Measurements from ENCODE around the gene CACNA2D1. TPM values are rescaled to one million over a fixed set of nuclear protein-coding genes. Genes with fewer than 3 reads are reported as not detected.

Gene CACNA2D1
- total RNA-seq, 1 experiment from 2014 or later: not detected

DNA sequence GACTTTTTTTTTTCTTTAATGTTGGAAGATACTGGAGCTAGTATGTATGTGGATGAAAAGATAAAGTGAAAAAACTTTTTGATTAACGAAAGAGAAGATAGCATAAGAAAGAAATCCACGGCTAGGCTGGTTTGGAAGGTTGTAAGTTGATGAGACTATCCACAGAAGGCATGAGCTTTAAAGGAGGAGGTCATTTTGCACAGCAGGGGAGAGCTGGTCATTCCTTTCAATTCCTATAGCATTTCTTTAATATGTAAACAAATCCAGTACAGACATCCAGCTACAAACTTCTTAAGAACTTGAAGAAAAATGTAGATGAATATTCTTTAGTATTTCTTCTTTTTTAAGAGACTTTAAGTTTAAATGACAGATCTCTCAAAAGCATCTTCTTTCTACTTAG is 281.3 kb downstream of the CACNA2D1 start:
- H3K4me3 ChIP-seq (ENCODE audit: low read length): no peak overlapping the region
- H4K20me1 ChIP-seq (ENCODE audit: insufficient read depth, low read depth, low read length): no peaks in the 10 kb centered on the region
- peaks cover 28% of the 10 kb centered on the region for H3K9me3 ChIP-seq (ENCODE audit: low read length)
- H3K4me2 ChIP-seq (ENCODE audit: low read depth, low read length, poor library complexity, severe bottlenecking): no peak overlapping the region
- H2AFZ ChIP-seq (ENCODE audit: low read length): no peak overlapping the region
- H3K27ac ChIP-seq (ENCODE audit: low read length): no peak overlapping the region
- DNase-seq: no peak
- no peaks in the 10 kb centered on the region for H3K27me3 ChIP-seq (ENCODE audit: low read length)
- H3K9ac ChIP-seq (ENCODE audit: low read length): no peak overlapping the region
- H3K79me2 ChIP-seq (ENCODE audit: low read length): no peaks in the 10 kb centered on the region
- no peaks in the 10 kb centered on the region for H3K36me3 ChIP-seq (ENCODE audit: insufficient read depth, low read length)
- no peaks in the 10 kb centered on the region for H3K4me1 ChIP-seq (ENCODE audit: low read length)
- no peaks in the 10 kb centered on the region for H3K9me2 ChIP-seq (replicated peaks; ENCODE audit: insufficient read depth, low read length)

DNA sequence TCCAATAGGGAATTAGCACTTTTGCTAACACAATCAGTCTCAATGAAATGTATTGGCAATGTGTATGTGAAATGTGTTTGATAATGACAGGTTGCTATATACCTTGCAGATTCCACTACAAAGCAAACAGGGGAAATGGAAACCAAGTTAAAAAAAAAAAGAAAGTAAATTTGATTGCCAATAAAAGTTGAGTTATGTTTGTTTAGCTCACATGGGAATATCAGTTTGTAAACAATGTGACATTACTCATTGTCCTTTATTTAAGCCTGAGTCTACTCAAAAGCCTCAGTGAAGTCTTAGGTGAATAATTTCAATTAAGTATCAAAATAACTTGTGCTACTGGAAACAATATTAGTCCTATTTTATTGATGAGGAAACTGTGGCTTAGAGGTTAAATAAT is 285.2 kb downstream of the CACNA2D1 start:
- no peak overlapping the region for H2AFZ ChIP-seq (ENCODE audit: low read length)
- no peaks in the 10 kb centered on the region for H3K4me1 ChIP-seq (ENCODE audit: low read length)
- H3K79me2 ChIP-seq (ENCODE audit: low read length): no peaks in the 10 kb centered on the region
- H3K4me3 ChIP-seq (ENCODE audit: low read length): no peak overlapping the region
- H3K27ac ChIP-seq (ENCODE audit: low read length): no peak overlapping the region
- no peak overlapping the region for H3K9ac ChIP-seq (ENCODE audit: low read length)
- no peak overlapping the region for H3K4me2 ChIP-seq (ENCODE audit: low read depth, low read length, poor library complexity, severe bottlenecking)
- H3K36me3 ChIP-seq (ENCODE audit: insufficient read depth, low read length): no peaks in the 10 kb centered on the region
- H4K20me1 ChIP-seq (ENCODE audit: insufficient read depth, low read depth, low read length): no peaks in the 10 kb centered on the region
- no peaks in the 10 kb centered on the region for H3K27me3 ChIP-seq (ENCODE audit: low read length)
- no peak for DNase-seq
- peaks cover 29% of the 10 kb centered on the region for H3K9me3 ChIP-seq (ENCODE audit: low read length)
- H3K9me2 ChIP-seq (replicated peaks; ENCODE audit: insufficient read depth, low read length): no peaks in the 10 kb centered on the region

DNA sequence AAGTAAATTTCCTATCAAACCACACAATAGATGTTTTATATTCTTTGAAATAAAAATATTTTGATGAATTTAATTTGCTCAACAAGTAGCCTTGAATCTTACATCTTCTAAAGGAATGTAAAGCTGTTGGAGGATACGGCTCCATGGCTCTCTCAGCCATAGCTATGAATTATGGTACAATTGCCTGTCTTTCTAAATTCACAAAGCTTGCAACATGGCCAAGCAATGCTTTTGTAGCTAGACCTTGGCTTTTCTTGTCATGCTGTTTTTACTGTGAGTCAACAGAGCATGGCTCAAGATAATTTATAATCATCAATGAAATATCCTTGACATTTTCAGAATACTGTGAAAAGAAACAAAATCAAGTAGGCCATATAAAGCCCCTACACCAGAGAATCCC is 286.7 kb downstream of the CACNA2D1 start:
- DNase-seq: no peak
- Histone ChIP-seq H3K4me3 (ENCODE audit: low read length) (no peak overlapping the region), H4K20me1 (ENCODE audit: insufficient read depth, low read depth, low read length) (no peaks in the 10 kb centered on the region), H3K9ac (ENCODE audit: low read length) (no peak overlapping the region), H3K9me2 (replicated peaks; ENCODE audit: insufficient read depth, low read length) (no peaks in the 10 kb centered on the region), H3K4me2 (ENCODE audit: low read depth, low read length, poor library complexity, severe bottlenecking) (no peak overlapping the region), H3K36me3 (ENCODE audit: insufficient read depth, low read length) (no peaks in the 10 kb centered on the region), H3K27me3 (ENCODE audit: low read length) (no peaks in the 10 kb centered on the region), H3K9me3 (ENCODE audit: low read length) (peaks cover 32% of the 10 kb centered on the region), H2AFZ (ENCODE audit: low read length) (no peak overlapping the region), H3K4me1 (ENCODE audit: low read length) (no peaks in the 10 kb centered on the region), H3K79me2 (ENCODE audit: low read length) (no peaks in the 10 kb centered on the region), H3K27ac (ENCODE audit: low read length) (no peak overlapping the region)

DNA sequence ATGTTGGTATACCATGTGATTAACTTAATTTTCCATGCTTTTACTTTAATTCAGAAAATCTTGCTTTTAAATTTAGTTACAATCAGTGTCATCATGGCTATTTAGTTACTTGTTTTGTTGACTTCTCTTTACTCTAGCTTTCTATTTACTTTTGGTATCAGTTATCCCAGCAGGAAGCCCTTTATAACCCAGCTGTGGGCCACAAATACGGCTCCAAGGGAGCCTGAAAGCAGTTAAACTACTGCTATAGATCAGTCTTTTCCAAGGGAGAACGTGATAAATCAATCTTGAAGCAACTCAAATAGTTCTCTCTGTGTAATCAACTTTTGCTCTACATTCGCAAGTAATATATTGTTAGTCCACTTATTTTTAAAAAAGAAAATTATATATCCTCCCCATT is 287.4 kb downstream of the CACNA2D1 start:
- Histone ChIP-seq H3K79me2 (ENCODE audit: low read length) (no peaks in the 10 kb centered on the region), H3K36me3 (ENCODE audit: insufficient read depth, low read length) (no peaks in the 10 kb centered on the region), H3K9me2 (replicated peaks; ENCODE audit: insufficient read depth, low read length) (no peaks in the 10 kb centered on the region), H3K9ac (ENCODE audit: low read length) (no peak overlapping the region), H3K4me2 (ENCODE audit: low read depth, low read length, poor library complexity, severe bottlenecking) (no peak overlapping the region), H4K20me1 (ENCODE audit: insufficient read depth, low read depth, low read length) (no peaks in the 10 kb centered on the region), H3K27ac (ENCODE audit: low read length) (no peak overlapping the region), H2AFZ (ENCODE audit: low read length) (no peak overlapping the region), H3K4me3 (ENCODE audit: low read length) (no peak overlapping the region), H3K4me1 (ENCODE audit: low read length) (no peaks in the 10 kb centered on the region), H3K9me3 (ENCODE audit: low read length) (peaks cover 31% of the 10 kb centered on the region), H3K27me3 (ENCODE audit: low read length) (no peaks in the 10 kb centered on the region)
- no peak for DNase-seq

DNA sequence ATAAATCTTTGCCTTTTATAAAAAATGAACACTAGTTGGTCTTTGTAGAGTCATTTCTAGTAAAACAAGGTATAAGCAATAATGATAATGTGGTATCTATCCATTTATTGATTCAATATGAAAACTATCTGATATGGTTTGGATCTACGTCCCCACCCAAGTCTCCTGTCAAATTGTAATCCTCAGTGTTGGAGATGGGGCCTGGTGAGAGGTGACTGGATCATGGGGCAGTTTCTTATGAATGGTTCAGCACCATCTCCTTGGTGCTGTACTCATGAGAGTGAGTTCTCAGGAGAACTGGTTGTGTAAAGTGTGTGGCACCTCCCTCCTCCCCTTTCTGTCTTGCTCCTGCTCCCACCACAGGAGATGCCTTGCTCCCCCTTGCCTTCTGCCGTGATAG is 288.8 kb downstream of the CACNA2D1 start:
- no peak for DNase-seq
- Histone ChIP-seq H3K27me3 (ENCODE audit: low read length) (no peaks in the 10 kb centered on the region), H3K79me2 (ENCODE audit: low read length) (no peaks in the 10 kb centered on the region), H3K4me2 (ENCODE audit: low read depth, low read length, poor library complexity, severe bottlenecking) (no peak overlapping the region), H4K20me1 (ENCODE audit: insufficient read depth, low read depth, low read length) (no peaks in the 10 kb centered on the region), H3K36me3 (ENCODE audit: insufficient read depth, low read length) (no peaks in the 10 kb centered on the region), H3K9me3 (ENCODE audit: low read length) (peaks cover 34% of the 10 kb centered on the region), H3K4me1 (ENCODE audit: low read length) (no peaks in the 10 kb centered on the region), H2AFZ (ENCODE audit: low read length) (no peak overlapping the region), H3K27ac (ENCODE audit: low read length) (no peak overlapping the region), H3K4me3 (ENCODE audit: low read length) (no peak overlapping the region), H3K9me2 (replicated peaks; ENCODE audit: insufficient read depth, low read length) (no peaks in the 10 kb centered on the region), H3K9ac (ENCODE audit: low read length) (no peak overlapping the region)

DNA sequence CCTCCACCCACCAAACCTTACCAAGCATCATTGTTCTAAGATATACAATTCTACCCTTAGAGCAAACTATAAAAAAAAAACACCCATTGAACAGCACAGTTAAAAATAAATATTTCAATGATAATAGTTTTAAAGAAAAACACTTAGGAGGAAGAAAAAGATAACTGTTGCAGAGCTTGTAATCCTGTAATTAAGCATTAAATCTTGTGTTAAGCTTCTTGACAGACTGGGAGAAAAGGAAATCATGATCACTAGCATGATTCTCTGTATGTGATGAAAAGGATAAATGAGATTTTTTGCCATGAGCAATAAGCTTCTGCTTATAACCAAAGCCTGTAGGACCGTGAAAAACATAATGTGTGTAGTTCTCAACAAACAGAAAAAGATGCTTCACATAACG is 289.8 kb downstream of the CACNA2D1 start:
- H3K9me2 ChIP-seq (replicated peaks; ENCODE audit: insufficient read depth, low read length): no peaks in the 10 kb centered on the region
- H3K36me3 ChIP-seq (ENCODE audit: insufficient read depth, low read length): no peaks in the 10 kb centered on the region
- H4K20me1 ChIP-seq (ENCODE audit: insufficient read depth, low read depth, low read length): no peaks in the 10 kb centered on the region
- peaks cover 32% of the 10 kb centered on the region for H3K9me3 ChIP-seq (ENCODE audit: low read length)
- H3K4me1 ChIP-seq (ENCODE audit: low read length): no peaks in the 10 kb centered on the region
- H3K27me3 ChIP-seq (ENCODE audit: low read length): no peaks in the 10 kb centered on the region
- H3K9ac ChIP-seq (ENCODE audit: low read length): no peak overlapping the region
- H2AFZ ChIP-seq (ENCODE audit: low read length): no peak overlapping the region
- no peak overlapping the region for H3K27ac ChIP-seq (ENCODE audit: low read length)
- H3K4me3 ChIP-seq (ENCODE audit: low read length): no peak overlapping the region
- no peak overlapping the region for H3K4me2 ChIP-seq (ENCODE audit: low read depth, low read length, poor library complexity, severe bottlenecking)
- no peaks in the 10 kb centered on the region for H3K79me2 ChIP-seq (ENCODE audit: low read length)
- no peak for DNase-seq

DNA sequence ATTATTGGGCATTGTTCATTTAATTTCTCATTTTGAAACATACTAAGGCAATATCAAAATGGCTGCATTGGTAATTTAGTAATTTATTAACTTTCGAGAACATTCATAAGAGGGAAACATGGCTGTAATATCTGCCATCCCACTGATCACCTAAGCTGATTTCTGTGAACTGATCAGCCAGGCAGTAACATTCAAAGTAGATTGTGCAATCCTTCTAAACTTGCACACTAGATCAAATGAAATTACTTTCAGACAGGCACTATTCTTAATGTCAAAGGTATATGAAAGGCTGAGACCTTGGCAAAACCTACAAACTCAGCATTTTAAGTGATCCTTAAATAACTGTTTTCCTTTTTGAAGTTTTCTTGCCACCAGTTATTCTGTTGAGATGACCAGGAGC is 290.7 kb downstream of the CACNA2D1 start:
- Histone ChIP-seq H3K4me3 (ENCODE audit: low read length) (no peak overlapping the region), H2AFZ (ENCODE audit: low read length) (no peak overlapping the region), H3K4me1 (ENCODE audit: low read length) (no peaks in the 10 kb centered on the region), H3K27me3 (ENCODE audit: low read length) (no peaks in the 10 kb centered on the region), H3K4me2 (ENCODE audit: low read depth, low read length, poor library complexity, severe bottlenecking) (no peak overlapping the region), H3K9me2 (replicated peaks; ENCODE audit: insufficient read depth, low read length) (no peaks in the 10 kb centered on the region), H3K27ac (ENCODE audit: low read length) (no peak overlapping the region), H3K36me3 (ENCODE audit: insufficient read depth, low read length) (no peaks in the 10 kb centered on the region), H4K20me1 (ENCODE audit: insufficient read depth, low read depth, low read length) (no peaks in the 10 kb centered on the region), H3K9ac (ENCODE audit: low read length) (no peak overlapping the region), H3K79me2 (ENCODE audit: low read length) (no peaks in the 10 kb centered on the region), H3K9me3 (ENCODE audit: low read length) (peaks cover 29% of the 10 kb centered on the region)
- no peak for DNase-seq

DNA sequence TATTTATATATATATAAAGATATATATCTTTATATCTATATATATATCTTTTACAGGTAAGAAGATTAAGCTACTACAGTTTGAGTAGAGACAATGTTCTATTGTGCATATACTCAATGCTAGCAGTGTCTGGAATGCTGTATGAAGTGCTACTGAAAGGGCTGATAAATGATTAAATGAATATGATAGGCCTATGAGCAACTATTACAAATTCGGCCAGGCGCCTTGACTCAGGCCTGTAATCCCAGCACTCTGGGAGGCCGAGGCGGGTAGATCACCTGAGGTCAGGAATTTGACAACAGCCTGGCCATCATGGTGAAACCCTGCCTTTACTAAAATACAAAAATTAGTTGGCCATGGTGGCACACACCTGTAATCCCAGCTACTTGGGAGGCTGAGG is 297.1 kb downstream of the CACNA2D1 start:
- H3K36me3 ChIP-seq (ENCODE audit: insufficient read depth, low read length): no peaks in the 10 kb centered on the region
- H3K4me1 ChIP-seq (ENCODE audit: low read length): no peaks in the 10 kb centered on the region
- no peak overlapping the region for H2AFZ ChIP-seq (ENCODE audit: low read length)
- H3K79me2 ChIP-seq (ENCODE audit: low read length): no peaks in the 10 kb centered on the region
- no peaks in the 10 kb centered on the region for H3K9me2 ChIP-seq (replicated peaks; ENCODE audit: insufficient read depth, low read length)
- H3K4me2 ChIP-seq (ENCODE audit: low read depth, low read length, poor library complexity, severe bottlenecking): no peak overlapping the region
- H3K4me3 ChIP-seq (ENCODE audit: low read length): no peak overlapping the region
- no peak overlapping the region for H3K9ac ChIP-seq (ENCODE audit: low read length)
- no peaks in the 10 kb centered on the region for H3K27me3 ChIP-seq (ENCODE audit: low read length)
- no peak overlapping the region for H3K27ac ChIP-seq (ENCODE audit: low read length)
- peaks cover 13% of the 10 kb centered on the region for H3K9me3 ChIP-seq (ENCODE audit: low read length)
- DNase-seq: no peak
- no peaks in the 10 kb centered on the region for H4K20me1 ChIP-seq (ENCODE audit: insufficient read depth, low read depth, low read length)

DNA sequence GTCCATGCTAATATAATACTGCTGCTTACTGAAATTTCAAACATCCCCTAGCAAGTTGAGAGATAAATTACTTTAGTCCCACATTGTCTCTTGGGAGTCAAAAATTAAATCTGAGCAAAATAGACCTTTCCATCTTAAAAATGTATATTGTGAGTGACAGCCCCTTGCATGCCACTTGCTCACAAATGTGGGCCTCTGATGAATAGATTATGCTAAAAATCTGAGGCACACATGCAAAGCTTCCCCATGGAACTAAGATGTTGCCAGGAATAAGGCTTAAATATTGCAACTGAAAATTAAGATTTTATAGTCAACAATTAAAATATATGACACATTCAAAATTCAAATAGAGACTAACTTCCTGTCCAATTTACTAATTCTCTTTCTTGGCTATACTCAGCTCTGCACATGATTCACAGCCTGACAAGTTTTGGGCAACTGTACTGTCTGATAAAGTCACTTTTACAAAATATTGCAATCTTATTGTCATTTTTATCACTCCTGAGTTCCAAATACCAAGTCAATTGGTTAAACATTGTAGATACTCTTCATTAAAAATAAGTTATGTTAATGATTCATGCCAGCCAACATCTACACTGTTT is 301.2 kb downstream of the CACNA2D1 start:
- Histone ChIP-seq H3K9ac (ENCODE audit: low read length) (no peak overlapping the region), H3K4me2 (ENCODE audit: low read depth, low read length, poor library complexity, severe bottlenecking) (no peak overlapping the region), H3K4me1 (ENCODE audit: low read length) (no peaks in the 10 kb centered on the region), H3K4me3 (ENCODE audit: low read length) (no peak overlapping the region), H3K9me2 (replicated peaks; ENCODE audit: insufficient read depth, low read length) (no peaks in the 10 kb centered on the region), H3K27me3 (ENCODE audit: low read length) (no peaks in the 10 kb centered on the region), H3K9me3 (ENCODE audit: low read length) (peaks cover 7% of the 10 kb centered on the region; the same call in 1 of the 2 replicates), H2AFZ (ENCODE audit: low read length) (no peak overlapping the region), H3K79me2 (ENCODE audit: low read length) (no peaks in the 10 kb centered on the region), H3K27ac (ENCODE audit: low read length) (no peak overlapping the region), H4K20me1 (ENCODE audit: insufficient read depth, low read depth, low read length) (no peaks in the 10 kb centered on the region), H3K36me3 (ENCODE audit: insufficient read depth, low read length) (no peaks in the 10 kb centered on the region)
- DNase-seq: no peak

All from Karpas-422 (cell line).